MCF 10A (cell line): Measurements from ENCODE around the gene EPHA1. TPM values are rescaled to one million over a fixed set of nuclear protein-coding genes. Genes with fewer than 3 reads are reported as not detected.

Experiments
- BruUV-seq: library from RNA; stranded (reverse); fragments of 400-500 nt; replicated peaks from 2 replicates; lab custom pipeline; 2021; lab: Mats Ljungman, UMichigan
- CTCF ChIA-PET: fragments of 300-600 bp; sonication (Branson Sonifier 250); formaldehyde crosslinking; extraction: SDS; loops from one replicate; lab custom pipeline; 2021; ENCODE audit warnings: antibody characterized with exemption, inconsistent platforms; lab: Yijun Ruan, JAX
- POLR2A ChIA-PET: fragments of 300-600, 350-650 bp; sonication (Branson Sonifier 250); formaldehyde crosslinking; extraction: SDS; loops from one replicate; lab custom pipeline; 2020; ENCODE audit warnings: antibody characterized with exemption, inconsistent platforms; lab: Yijun Ruan, JAX
- DNase-seq: peaks from one replicate; pipeline ENCODE4 v3.0.0-alpha.2; 2018; ENCODE audit not compliant: unreplicated experiment
- H3K27ac Mint-ChIP-seq: one replicate; pipeline ENCODE4 v1.8.0; 2022; ENCODE audit warnings: mild to moderate bottlenecking, low read depth, mixed read lengths; ENCODE audit not compliant: unreplicated experiment
- H3K27me3 Mint-ChIP-seq: one replicate; pipeline ENCODE4 v1.8.0; 2022; ENCODE audit warnings: mixed read lengths; ENCODE audit not compliant: insufficient read depth, unreplicated experiment
- H3K36me3 Mint-ChIP-seq: one replicate; pipeline ENCODE4 v1.8.0; 2022; ENCODE audit warnings: mild to moderate bottlenecking, moderate library complexity, mixed read lengths; ENCODE audit not compliant: insufficient read depth, unreplicated experiment
- H3K4me1 Mint-ChIP-seq: one replicate; pipeline ENCODE4 v1.8.0; 2022; ENCODE audit warnings: mixed read lengths; ENCODE audit not compliant: insufficient read depth, unreplicated experiment
- H3K4me3 Mint-ChIP-seq: one replicate; pipeline ENCODE4 v1.8.0; 2022; ENCODE audit warnings: mild to moderate bottlenecking, moderate library complexity, mixed read lengths; ENCODE audit not compliant: unreplicated experiment
- H3K9me3 Mint-ChIP-seq: one replicate; pipeline ENCODE4 v1.8.0; 2022; ENCODE audit warnings: mixed read lengths; ENCODE audit not compliant: unreplicated experiment
- CTCF ChIP-seq: fragments of 200-600 bp; IDR thresholded peaks from one replicate; pipeline ENCODE4 v1.8.0; 2022; ENCODE audit warnings: antibody characterized with exemption, mild to moderate bottlenecking; ENCODE audit not compliant: unreplicated experiment
- intact Hi-C: fragments of 100-400 bp; cut with micrococcal nuclease; formaldehyde crosslinking; loops from 2 replicates; pipeline ENCODE4 v1.14.1; 2022
- total RNA-seq: library from RNA; stranded (reverse); gene quantifications from 2 replicates; pipeline ENCODE4 v1.2.3, GENCODE V29; 2022

The EPHA1 gene
- total RNA-seq, 1 experiment from 2014 or later, result 0.89 TPM

- no peaks in the 10 kb centered on the region for H3K27me3 Mint-ChIP-seq
- no TSS peak for BruUV-seq
- no peak for TF ChIP-seq CTCF
- H3K36me3 Mint-ChIP-seq, result peaks cover 36% of the 10 kb centered on the region
- H3K4me1 Mint-ChIP-seq, result peaks cover 16% of the 10 kb centered on the region
- ChIA-PET CTCF (no interaction called here), POLR2A (interaction anchor here (1.6 to 1.7 kb wide), 2 partner anchors 11 to 13 kb away, joined by 4 to 6 read pairs; no protein-coding TSS in a partner anchor)
- intact Hi-C loops, result no loop called here
- DNase-seq, result no peak
- no peak overlapping the region for H3K4me3 Mint-ChIP-seq
- H3K9me3 Mint-ChIP-seq, result no peaks in the 10 kb centered on the region
- H3K27ac Mint-ChIP-seq, result no peak overlapping the region
These were observed 13.9 kb downstream of the EPHA1 start for GRCh38 chr7:143394777-143395176.

GRCh38 chr7:143394068-143394467, 14.6 kb downstream of the EPHA1 start:
- peaks cover 43% of the 10 kb centered on the region for H3K36me3 Mint-ChIP-seq
- no peaks in the 10 kb centered on the region for H3K9me3 Mint-ChIP-seq
- no TSS peak for BruUV-seq
- no peak for TF ChIP-seq CTCF
- H3K27ac Mint-ChIP-seq, result no peak overlapping the region
- intact Hi-C loops, result no loop called here
- H3K4me1 Mint-ChIP-seq, result peaks cover 17% of the 10 kb centered on the region
- ChIA-PET CTCF (interaction anchor here (2.2 to 2.9 kb wide), 3 partner anchors 14 to 154 kb away, joined by 8 to 11 read pairs (median 10); partner anchors contain the start of gene EPHA1), POLR2A (interaction anchor here (0.7 to 1.6 kb wide), 3 partner anchors 9 to 14 kb away, joined by 3 to 6 read pairs (median 5); no protein-coding TSS in a partner anchor)
- DNase-seq, result no peak
- H3K4me3 Mint-ChIP-seq, result no peak overlapping the region
- H3K27me3 Mint-ChIP-seq, result no peaks in the 10 kb centered on the region

- no peaks in the 10 kb centered on the region for H3K27me3 Mint-ChIP-seq
- intact Hi-C loops, result no loop called here
These were observed 15.2 kb downstream of the EPHA1 start for GRCh38 chr7:143393267-143394041.

More at GRCh38 chr7:143393267-143394041, 15.2 kb downstream of the EPHA1 start:
- ChIA-PET CTCF (interaction anchor here (1.0 to 2.9 kb wide), 4 partner anchors 14 to 527 kb away, joined by 3 to 11 read pairs (median 9); partner anchors contain the start of gene EPHA1), POLR2A (interaction anchor here (0.7 to 1.6 kb wide), 7 partner anchors 10 to 22 kb away, joined by 3 to 8 read pairs (median 3); no protein-coding TSS in a partner anchor)
- peaks cover 17% of the 10 kb centered on the region for H3K4me1 Mint-ChIP-seq
- no peak overlapping the region for H3K27ac Mint-ChIP-seq
- DNase-seq, result peak; percentile 66
- no peaks in the 10 kb centered on the region for H3K9me3 Mint-ChIP-seq
- peaks cover 45% of the 10 kb centered on the region for H3K36me3 Mint-ChIP-seq
- no TSS peak for BruUV-seq
- no peak for TF ChIP-seq CTCF
- H3K4me3 Mint-ChIP-seq, result no peak overlapping the region
